ENCODE results near the gene EPAS1.

Gene EPAS1

GRCh38 chr2:46364797-46365457 lies 67.7 kb downstream of the EPAS1 start:
- DNase-seq (ENCODE audit: low read depth in 2 of 2) = no peak

- no peak for DNase-seq (ENCODE audit: low read depth in 2 of 2)
These were observed 68.9 kb downstream of the EPAS1 start for GRCh38 chr2:46365913-46366667.

DNA sequence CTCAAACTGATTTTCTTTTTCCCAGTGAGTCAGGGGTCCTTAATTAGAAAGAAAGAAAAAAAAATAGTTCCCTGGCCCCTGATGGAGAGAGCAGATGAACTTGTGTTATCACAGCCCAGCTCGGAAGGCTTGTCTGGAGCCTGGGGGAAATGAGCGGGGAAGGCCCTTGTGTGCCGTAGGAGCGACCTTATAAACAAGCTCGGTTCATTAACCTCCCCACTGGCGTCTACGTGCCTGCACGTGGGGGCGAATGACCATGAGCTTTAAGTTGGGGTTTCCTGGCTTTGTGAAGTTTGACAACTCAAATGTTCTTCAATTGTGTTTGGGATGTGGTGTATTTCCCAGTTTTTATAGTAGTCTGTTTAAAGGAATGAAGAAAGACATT lies 69.5 kb downstream of the EPAS1 start:
- DNase-seq (ENCODE audit: low read depth in 2 of 2) = no peak

GRCh38 chr2:46367286-46367685 lies 70.1 kb downstream of the EPAS1 start:
- no peak for DNase-seq (ENCODE audit: low read depth in 2 of 2)

GRCh38 chr2:46368401-46368800 lies 71.2 kb downstream of the EPAS1 start:
- no peak for DNase-seq (ENCODE audit: low read depth in 2 of 2)

- no peak for DNase-seq (ENCODE audit: low read depth in 2 of 2)
These were observed 72.6 kb downstream of the EPAS1 start for GRCh38 chr2:46369783-46370182.

GRCh38 chr2:46371854-46372253 lies 74.6 kb downstream of the EPAS1 start:
- no peak for DNase-seq (ENCODE audit: low read depth in 2 of 2)

- DNase-seq (ENCODE audit: low read depth in 2 of 2) = no peak
These were observed 75.3 kb downstream of the EPAS1 start for GRCh38 chr2:46372475-46372874.

GRCh38 chr2:46373238-46373637 lies 76.0 kb downstream of the EPAS1 start:
- no peak for DNase-seq (ENCODE audit: low read depth in 2 of 2)

GRCh38 chr2:46375566-46376125 lies 78.4 kb downstream of the EPAS1 start:
- DNase-seq (ENCODE audit: low read depth in 2 of 2) = no peak

DNA sequence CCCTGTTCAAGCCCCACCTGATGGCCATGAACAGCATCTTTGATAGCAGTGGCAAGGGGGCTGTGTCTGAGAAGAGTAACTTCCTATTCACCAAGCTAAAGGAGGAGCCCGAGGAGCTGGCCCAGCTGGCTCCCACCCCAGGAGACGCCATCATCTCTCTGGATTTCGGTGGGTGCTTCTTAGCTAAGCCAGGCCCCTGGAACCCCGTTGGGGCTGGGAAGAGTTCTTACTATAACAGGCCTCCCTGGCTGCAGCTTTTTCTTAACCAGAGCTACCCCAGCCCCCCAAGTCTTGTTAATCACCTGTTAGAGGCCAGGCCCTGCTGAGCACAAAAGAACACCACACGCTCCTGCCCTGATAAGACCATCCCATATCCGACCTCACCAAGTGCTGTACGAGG lies 79.4 kb downstream of the EPAS1 start:
- DNase-seq (ENCODE audit: low read depth in 2 of 2) = no peak

GRCh38 chr2:46377101-46377581 lies 79.9 kb downstream of the EPAS1 start:
- no peak for DNase-seq (ENCODE audit: low read depth in 2 of 2)

- DNase-seq (ENCODE audit: low read depth in 2 of 2) = no peak
These were observed 80.7 kb downstream of the EPAS1 start for GRCh38 chr2:46377666-46378560.

DNA sequence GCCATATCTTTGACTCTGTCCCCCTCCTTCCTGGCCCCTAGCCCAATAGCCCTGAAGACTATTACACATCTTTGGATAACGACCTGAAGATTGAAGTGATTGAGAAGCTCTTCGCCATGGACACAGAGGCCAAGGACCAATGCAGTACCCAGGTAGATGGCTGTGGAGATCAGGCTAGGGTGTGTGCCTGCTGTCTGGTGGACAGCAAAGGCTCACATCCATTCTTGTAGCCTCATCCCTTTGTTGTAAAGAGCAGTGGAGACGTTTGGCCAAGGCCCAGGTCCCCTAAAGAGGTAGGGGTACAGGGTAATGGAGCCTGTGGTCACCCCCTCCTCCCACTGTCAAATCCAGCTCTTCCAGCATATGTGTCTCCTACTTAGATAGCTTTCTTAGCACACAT lies 81.4 kb downstream of the EPAS1 start:
- no peak for DNase-seq (ENCODE audit: low read depth in 2 of 2)

- DNase-seq (ENCODE audit: low read depth in 2 of 2) = no peak
These were observed 82.2 kb downstream of the EPAS1 start for GRCh38 chr2:46379213-46380037.

- no peak for DNase-seq (ENCODE audit: low read depth in 2 of 2)
These were observed 83.1 kb downstream of the EPAS1 start for GRCh38 chr2:46380038-46380940.

DNA sequence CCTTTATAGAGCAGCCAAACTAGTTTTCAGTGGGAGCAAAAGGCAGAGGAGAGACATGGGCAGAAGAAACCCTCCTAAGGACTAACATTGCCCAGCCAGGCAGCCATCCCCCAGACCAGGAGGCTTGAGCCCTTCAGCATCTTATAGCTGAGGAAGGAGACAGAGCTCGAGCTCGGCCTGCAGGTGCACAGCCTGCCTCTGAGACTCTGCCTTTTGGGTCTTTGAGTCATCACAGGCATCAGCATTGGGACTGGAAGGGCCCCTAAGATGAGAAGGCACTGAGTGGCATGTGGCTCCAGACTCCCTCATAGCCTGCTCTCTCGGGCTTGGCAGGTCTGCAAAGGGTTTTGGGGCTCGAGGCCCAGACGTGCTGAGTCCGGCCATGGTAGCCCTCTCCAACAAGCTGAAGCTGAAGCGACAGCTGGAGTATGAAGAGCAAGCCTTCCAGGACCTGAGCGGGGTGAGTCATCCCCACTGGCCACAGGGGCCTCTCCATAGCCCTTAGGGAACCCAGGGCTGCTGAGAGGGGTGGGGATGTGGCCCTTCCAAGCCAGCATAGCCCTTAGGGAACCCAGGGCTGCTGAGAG lies 84.1 kb downstream of the EPAS1 start:
- DNase-seq (ENCODE audit: low read depth in 2 of 2) = no peak

DNA sequence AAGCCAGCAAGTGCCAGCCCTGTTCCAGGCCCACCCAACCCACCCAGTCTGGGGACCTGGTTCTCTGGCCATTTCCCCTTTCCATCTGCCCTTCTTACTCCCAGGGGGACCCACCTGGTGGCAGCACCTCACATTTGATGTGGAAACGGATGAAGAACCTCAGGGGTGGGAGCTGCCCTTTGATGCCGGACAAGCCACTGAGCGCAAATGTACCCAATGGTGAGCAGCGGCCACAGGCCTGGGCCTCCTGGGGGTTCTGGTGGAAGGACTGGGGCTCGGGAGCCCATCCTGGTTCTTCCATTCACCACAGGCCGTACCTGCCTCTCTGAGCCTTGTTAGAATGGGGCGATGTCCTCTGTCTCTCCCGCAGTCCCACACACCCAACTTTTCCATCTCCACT lies 84.7 kb downstream of the EPAS1 start:
- DNase-seq (ENCODE audit: low read depth in 2 of 2) = no peak

DNA sequence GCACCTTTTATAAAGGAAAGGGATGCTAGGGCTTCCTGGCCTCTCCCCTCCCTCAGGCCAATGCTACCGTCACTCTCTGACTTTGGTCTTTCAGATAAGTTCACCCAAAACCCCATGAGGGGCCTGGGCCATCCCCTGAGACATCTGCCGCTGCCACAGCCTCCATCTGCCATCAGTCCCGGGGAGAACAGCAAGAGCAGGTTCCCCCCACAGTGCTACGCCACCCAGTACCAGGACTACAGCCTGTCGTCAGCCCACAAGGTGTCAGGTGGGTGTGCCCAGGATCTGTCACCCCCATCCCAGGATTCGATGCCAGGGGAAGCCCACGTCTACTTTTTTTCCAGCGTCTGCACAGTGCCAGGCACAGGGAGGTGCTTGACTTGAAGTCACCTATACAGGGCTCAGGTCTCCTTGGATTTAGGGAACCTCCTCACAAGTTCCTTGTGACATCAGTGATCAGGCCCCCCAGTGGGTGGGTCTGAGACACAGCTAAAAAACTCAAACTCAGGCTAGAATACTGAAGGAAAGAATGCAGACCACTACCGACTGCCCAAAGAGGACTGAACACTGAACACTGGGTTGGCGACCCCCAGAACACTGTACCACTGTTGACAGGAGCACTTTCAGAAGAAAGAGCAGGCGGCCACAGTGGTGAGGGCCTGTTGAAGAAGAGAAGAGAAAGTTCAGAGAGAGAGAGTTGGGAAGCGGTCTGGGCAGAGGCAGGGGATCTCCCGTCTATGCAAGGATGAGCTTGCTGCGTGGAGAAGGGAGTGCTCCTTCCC lies 85.3 kb downstream of the EPAS1 start:
- no peak for DNase-seq (ENCODE audit: low read depth in 2 of 2)
